HEK293 (cell line): ENCODE results near the gene MNT.

Experiments
- CTCF ChIA-PET: fragments of 350-600 bp; formaldehyde crosslinking; extraction: SDS; loops from one replicate; lab custom pipeline; 2021; ENCODE audit warnings: antibody characterized with exemption; lab: Yijun Ruan, JAX
- POLR2A ChIA-PET: fragments of 300-600 bp; formaldehyde crosslinking; extraction: SDS; loops from one replicate; lab custom pipeline; 2020; ENCODE audit warnings: antibody characterized with exemption, inconsistent platforms; lab: Yijun Ruan, JAX
- H3K27ac ChIP-seq: fragments of 200-500 bp; sonication (Bioruptor generic); 2 replicates; pipeline ENCODE4 v1.5.1; 2014; ENCODE audit warnings: low read depth, low read length, control low read depth, inconsistent platforms; ENCODE audit errors: extremely low read depth
- H3K36me3 ChIP-seq, 2 experiments: fragments of 200-500 bp in 1 of 2; sonication (Bioruptor generic) in 1 of 2; 1 replicate in 1 of 2; 2 replicates in 1 of 2; pipeline ENCODE4 v1.5.1; 2014 to 2017; ENCODE audit warnings: inconsistent platforms in 2 of 2, low read length in 2 of 2; ENCODE audit not compliant: control insufficient read depth in 2 of 2, insufficient read depth in 1 of 2
- H3K4me1 ChIP-seq: fragments of 200-500 bp; sonication (Bioruptor generic); 2 replicates; pipeline ENCODE4 v1.5.1; 2014; ENCODE audit warnings: mild to moderate bottlenecking, low read length, inconsistent platforms; ENCODE audit not compliant: control insufficient read depth, insufficient read depth
- H3K4me3 ChIP-seq: 2 replicates; pipeline ENCODE4 v1.5.1; 2011; ENCODE audit warnings: low read depth, mild to moderate bottlenecking, control low read depth, low read length, moderate library complexity
- H3K9me3 ChIP-seq: fragments of 200-500 bp; sonication (Bioruptor generic); 2 replicates; pipeline ENCODE4 v1.5.1; 2014; ENCODE audit warnings: low read depth, low read length, inconsistent platforms; ENCODE audit not compliant: control insufficient read depth, insufficient read depth
- BCL11B ChIP-seq: fragments of 450-650 bp; formaldehyde crosslinking; IDR thresholded peaks from 2 replicates; pipeline ENCODE4 v1.5.1; 2016; ENCODE audit warnings: low read depth, missing biosample characterization, missing genetic modification characterization
- EGR2 ChIP-seq: fragments of 450-650 bp; formaldehyde crosslinking; IDR thresholded peaks from 2 replicates; pipeline ENCODE4 v1.5.1; 2016; ENCODE audit warnings: low read depth, missing biosample characterization, missing genetic modification characterization
- KLF1 ChIP-seq: fragments of 450-650 bp; formaldehyde crosslinking; IDR thresholded peaks from 2 replicates; pipeline ENCODE4 v1.5.1; 2016; ENCODE audit warnings: missing biosample characterization, missing genetic modification characterization
- KLF8 ChIP-seq: fragments of 450-650 bp; formaldehyde crosslinking; IDR thresholded peaks from 2 replicates; pipeline ENCODE4 v1.5.1; 2016; ENCODE audit warnings: missing biosample characterization, missing genetic modification characterization
- KLF9 ChIP-seq: fragments of 450-650 bp; formaldehyde crosslinking; IDR thresholded peaks from 2 replicates; pipeline ENCODE4 v1.5.1; 2016; ENCODE audit warnings: missing biosample characterization, missing genetic modification characterization, low read depth
- MYNN ChIP-seq: fragments of 450-650 bp; formaldehyde crosslinking; IDR thresholded peaks from 2 replicates; pipeline ENCODE4 v1.5.1; 2016; ENCODE audit warnings: missing biosample characterization, missing genetic modification characterization, borderline replicate concordance
- PRDM4 ChIP-seq: fragments of 450-650 bp; formaldehyde crosslinking; IDR thresholded peaks from 2 replicates; pipeline ENCODE4 v1.5.1; 2017; ENCODE audit warnings: missing biosample characterization, missing genetic modification characterization
- ZEB2 ChIP-seq: fragments of 450-650 bp; formaldehyde crosslinking; IDR thresholded peaks from 2 replicates; pipeline ENCODE4 v1.5.1; 2016; ENCODE audit warnings: missing biosample characterization, missing genetic modification characterization
- ZFHX2 ChIP-seq: fragments of 450-650 bp; formaldehyde crosslinking; conservative IDR thresholded peaks from 2 replicates; pipeline ENCODE4 v1.5.1; 2016; ENCODE audit warnings: missing biosample characterization, missing genetic modification characterization
- ZNF174 ChIP-seq: fragments of 450-650 bp; formaldehyde crosslinking; IDR thresholded peaks from 2 replicates; pipeline ENCODE4 v1.5.0; 2017; ENCODE audit warnings: missing biosample characterization, mild to moderate bottlenecking, missing genetic modification characterization
- ZNF184 ChIP-seq: fragments of 450-650 bp; IDR thresholded peaks from 2 replicates; pipeline ENCODE4 v1.5.1; 2018; ENCODE audit warnings: missing biosample characterization, mild to moderate bottlenecking, missing genetic modification characterization
- ZNF211 ChIP-seq: fragments of 450-650 bp; formaldehyde crosslinking; IDR thresholded peaks from 2 replicates; pipeline ENCODE4 v1.5.1; 2016; ENCODE audit warnings: low read depth, missing biosample characterization, missing genetic modification characterization
- ZNF302 ChIP-seq: fragments of 450-650 bp; formaldehyde crosslinking; IDR thresholded peaks from 2 replicates; pipeline ENCODE4 v1.5.1; 2016; ENCODE audit warnings: missing biosample characterization, missing genetic modification characterization, low read depth
- ZNF335 ChIP-seq: fragments of 450-650 bp; formaldehyde crosslinking; conservative IDR thresholded peaks from 2 replicates; pipeline ENCODE4 v1.5.1; 2016; ENCODE audit warnings: missing biosample characterization, missing genetic modification characterization
- ZNF423 ChIP-seq: fragments of 450-650 bp; formaldehyde crosslinking; IDR thresholded peaks from 2 replicates; pipeline ENCODE4 v1.5.1; 2016; ENCODE audit warnings: missing biosample characterization, missing genetic modification characterization
- ZNF433 ChIP-seq: fragments of 450-650 bp; formaldehyde crosslinking; IDR thresholded peaks from 2 replicates; pipeline ENCODE4 v1.5.1; 2016; ENCODE audit warnings: missing biosample characterization, missing genetic modification characterization, low read depth
- ZNF596 ChIP-seq: fragments of 450-650 bp; IDR thresholded peaks from 2 replicates; pipeline ENCODE4 v1.5.0; 2018; ENCODE audit warnings: missing biosample characterization, mild to moderate bottlenecking, missing genetic modification characterization, moderate library complexity
- ZNF600 ChIP-seq: fragments of 450-650 bp; formaldehyde crosslinking; IDR thresholded peaks from 2 replicates; pipeline ENCODE4 v1.5.1; 2016; ENCODE audit warnings: missing biosample characterization, missing genetic modification characterization
- ZNF792 ChIP-seq: fragments of 450-650 bp; formaldehyde crosslinking; IDR thresholded peaks from 2 replicates; pipeline ENCODE4 v1.5.1; 2016; ENCODE audit warnings: missing biosample characterization, missing genetic modification characterization
- TF ChIP-seq, protein P1 (sequence below): fragments of 450-650 bp; formaldehyde crosslinking; IDR thresholded peaks from 2 replicates; pipeline ENCODE4 v1.5.1; 2016; ENCODE audit warnings: missing biosample characterization, missing genetic modification characterization
- TF ChIP-seq, protein P2 (sequence below): fragments of 450-650 bp; formaldehyde crosslinking; IDR thresholded peaks from 2 replicates; pipeline ENCODE4; 2016; ENCODE audit warnings: missing biosample characterization, missing genetic modification characterization

MNT gene

GRCh38 chr17:2392252-2393173 lies 8.3 kb downstream of the MNT start (continued):
- TF ChIP-seq ZNF423 (tag by site-specific recombination) (peak; percentile 52; the same call in 1 of the 2 replicates), KLF8 (tag by site-specific recombination) (peak; percentile 76), PRDM4 (no peak), EGR2 (tag by site-specific recombination) (peak; percentile 70; the same call in 1 of the 2 replicates), ZNF335 (tag by site-specific recombination) (0 out of 2 replicates have a peak, but pooled peaks have one; percentile 34), ZNF433 (tag by site-specific recombination) (no peak), BCL11B (peak; percentile 89; the same call in 1 of the 2 replicates), ZFHX2 (tag by site-specific recombination) (peak; percentile 95), ZNF174 (tag by site-specific recombination) (no peak), ZNF184 (peak; percentile 44; the same call in 1 of the 2 replicates), ZNF792 (no peak), KLF9 (tag by site-specific recombination) (peak; percentile 44; the same call in 1 of the 2 replicates), ZNF596 (tag by site-specific recombination) (0 out of 2 replicates have a peak, but pooled peaks have one; percentile 33)
- TF ChIP-seq, protein P1, sequence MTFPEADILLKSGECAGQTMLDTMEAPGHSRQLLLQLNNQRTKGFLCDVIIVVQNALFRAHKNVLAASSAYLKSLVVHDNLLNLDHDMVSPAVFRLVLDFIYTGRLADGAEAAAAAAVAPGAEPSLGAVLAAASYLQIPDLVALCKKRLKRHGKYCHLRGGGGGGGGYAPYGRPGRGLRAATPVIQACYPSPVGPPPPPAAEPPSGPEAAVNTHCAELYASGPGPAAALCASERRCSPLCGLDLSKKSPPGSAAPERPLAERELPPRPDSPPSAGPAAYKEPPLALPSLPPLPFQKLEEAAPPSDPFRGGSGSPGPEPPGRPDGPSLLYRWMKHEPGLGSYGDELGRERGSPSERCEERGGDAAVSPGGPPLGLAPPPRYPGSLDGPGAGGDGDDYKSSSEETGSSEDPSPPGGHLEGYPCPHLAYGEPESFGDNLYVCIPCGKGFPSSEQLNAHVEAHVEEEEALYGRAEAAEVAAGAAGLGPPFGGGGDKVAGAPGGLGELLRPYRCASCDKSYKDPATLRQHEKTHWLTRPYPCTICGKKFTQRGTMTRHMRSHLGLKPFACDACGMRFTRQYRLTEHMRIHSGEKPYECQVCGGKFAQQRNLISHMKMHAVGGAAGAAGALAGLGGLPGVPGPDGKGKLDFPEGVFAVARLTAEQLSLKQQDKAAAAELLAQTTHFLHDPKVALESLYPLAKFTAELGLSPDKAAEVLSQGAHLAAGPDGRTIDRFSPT: peak; percentile 62; the same call in 1 of the 2 replicates

GRCh38 chr17:2391597-2392251 lies 9.1 kb downstream of the MNT start:
- Histone ChIP-seq H3K9me3 (no peaks in the 10 kb centered on the region), H3K4me3 (no peak overlapping the region), H3K36me3 (peaks cover 0 to 10% of the 10 kb centered on the region in 2 experiments; a peak in 2 of 3 replicates)
- TF ChIP-seq ZEB2 (tag by site-specific recombination) (no peak), KLF9 (tag by site-specific recombination) (no peak)
- TF ChIP-seq, all 188 proteins: peak for 0
- ChIA-PET CTCF (interaction anchor here (2.0 to 4.6 kb wide), 3 partner anchors 9 to 39 kb away, joined by 7 to 48 read pairs (median 24); no protein-coding TSS in a partner anchor), POLR2A (interaction anchor here (1.4 to 2.4 kb wide), 4 partner anchors 9 to 88 kb away, joined by 3 to 20 read pairs (median 10); partner anchors contain the start of genes SMG6 and SRR)
- peak overlapping the region; percentile 97; the same call in 1 of the 2 replicates for H3K27ac ChIP-seq
- peaks cover 30% of the 10 kb centered on the region for H3K4me1 ChIP-seq

DNA sequence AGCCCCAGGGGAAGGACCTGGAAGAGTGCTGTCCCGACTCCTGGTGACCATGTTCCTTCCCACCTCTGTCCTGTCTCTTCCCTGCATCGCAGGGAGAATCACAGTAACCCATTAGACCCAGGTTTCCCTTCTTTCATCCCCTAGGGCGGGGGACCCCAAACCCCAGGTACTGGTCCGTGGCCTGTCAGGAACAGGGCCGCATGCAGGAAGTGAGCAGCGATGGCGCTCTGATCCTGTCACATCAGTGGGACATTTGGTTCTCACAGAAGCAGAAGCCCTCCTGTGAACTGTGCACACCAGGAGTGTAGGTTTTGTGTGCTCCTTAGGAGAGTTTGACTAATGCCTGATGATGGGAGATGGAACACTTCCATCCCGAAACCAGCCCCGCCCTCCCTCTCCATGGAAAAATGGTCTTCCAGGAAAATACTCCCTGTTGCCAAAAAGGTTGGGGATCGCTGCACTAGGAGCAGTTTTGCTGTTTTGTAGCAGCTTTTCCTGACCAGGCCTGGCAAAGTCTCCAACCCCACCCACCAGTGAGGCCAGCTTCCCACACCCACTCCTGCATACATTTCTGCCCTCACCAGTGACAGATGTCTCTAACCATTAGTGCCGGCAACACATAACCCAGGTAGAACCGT lies 10.5 kb downstream of the MNT start:
- no peak overlapping the region for H3K4me3 ChIP-seq
- peaks cover 16% of the 10 kb centered on the region for H3K4me1 ChIP-seq
- CTCF ChIA-PET: interaction anchor here (1.2 to 4.6 kb wide), 3 partner anchors 8 to 26 kb away, joined by 6 to 48 read pairs (median 24); no protein-coding TSS in a partner anchor
- no peaks in the 10 kb centered on the region for H3K9me3 ChIP-seq
- TF ChIP-seq ZNF600 (0 out of 2 replicates have a peak, but pooled peaks have one; percentile 18), ZNF211 (no peak), KLF1 (tag by site-specific recombination) (0 out of 2 replicates have a peak, but pooled peaks have one; percentile 20), ZNF302 (tag by site-specific recombination) (no peak), EGR2 (tag by site-specific recombination) (peak; percentile 62; the same call in 1 of the 2 replicates), ZFHX2 (tag by site-specific recombination) (peak; percentile 74), MYNN (tag by site-specific recombination) (no peak)
- TF ChIP-seq, protein P2, sequence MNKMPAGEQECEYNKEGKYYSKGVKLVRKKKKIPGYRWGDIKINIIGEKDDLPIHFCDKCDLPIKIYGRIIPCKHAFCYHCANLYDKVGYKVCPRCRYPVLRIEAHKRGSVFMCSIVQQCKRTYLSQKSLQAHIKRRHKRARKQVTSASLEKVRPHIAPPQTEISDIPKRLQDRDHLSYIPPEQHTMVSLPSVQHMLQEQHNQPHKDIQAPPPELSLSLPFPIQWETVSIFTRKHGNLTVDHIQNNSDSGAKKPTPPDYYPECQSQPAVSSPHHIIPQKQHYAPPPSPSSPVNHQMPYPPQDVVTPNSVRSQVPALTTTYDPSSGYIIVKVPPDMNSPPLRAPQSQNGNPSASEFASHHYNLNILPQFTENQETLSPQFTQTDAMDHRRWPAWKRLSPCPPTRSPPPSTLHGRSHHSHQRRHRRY (tag by site-specific recombination): no peak
- POLR2A ChIA-PET: no interaction called here
- H3K27ac ChIP-seq: no peak overlapping the region
- H3K36me3 ChIP-seq: peaks cover 0 to 10% of the 10 kb centered on the region in 2 experiments; a peak in 2 of 3 replicates
